Karpas-422 (cell line): ENCODE measurements around the gene PIR. TPM values are rescaled to one million over a fixed set of nuclear protein-coding genes. Genes with fewer than 3 reads are reported as not detected.

Experiments
- total RNA-seq: library from RNA; depleted of rRNA; stranded (reverse); fragments of >200 nt; shearing (Covaris generic); gene quantifications from 2 replicates; pipeline ENCODE4 v1.2.3, GENCODE V29; 2014; ENCODE audit warnings: low replicate concordance; rRNA removed

Gene PIR
- total RNA-seq, 1 experiment from 2014 or later = not detected

Other genes with a start within 250 kb of the PIR start
- not detected in 2 replicates for gene ASB9, start 223.2 kb downstream of the PIR start, total RNA-seq
- gene ASB11, start 177.7 kb downstream of the PIR start, total RNA-seq = not detected in 2 replicates
- gene PIGA, start 157.8 kb downstream of the PIR start, total RNA-seq = 8.2 and 39.5 TPM in 2 replicates
- gene VEGFD, start 108.9 kb downstream of the PIR start, total RNA-seq = not detected in 2 replicates
- gene BMX, start 7.5 kb upstream of the PIR start, total RNA-seq = 8.2 and 11.1 TPM in 2 replicates
- not detected in 2 replicates for gene ACE2, start 107.6 kb upstream of the PIR start, total RNA-seq
- gene CLTRN, start 171.5 kb upstream of the PIR start, total RNA-seq = 0.18 and 0.86 TPM in 2 replicates
- gene CA5B, start 244.9 kb upstream of the PIR start, total RNA-seq = 11.6 and 14.1 TPM in 2 replicates